ENCODE measurements around the gene CPNE7.
"Not testable (repeated sequence)": the region's sequence is repeated elsewhere in the genome, so short reads cannot be mapped to it uniquely, and the experiment has no call there.

The CPNE7 gene

GRCh38 chr16:89624777-89625761 is 49.5 kb downstream of the CPNE7 start:
- no peak for DNase-seq

GRCh38 chr16:89629827-89630610 is 54.5 kb downstream of the CPNE7 start:
- DNase-seq, result no peak

GRCh38 chr16:89633064-89633631 is 57.6 kb downstream of the CPNE7 start:
- no peak for DNase-seq

- DNase-seq, result not testable (repeated sequence)
These were observed 59.2 kb downstream of the CPNE7 start for GRCh38 chr16:89634463-89635385.

- DNase-seq, result no peak
These were observed 61.1 kb downstream of the CPNE7 start for GRCh38 chr16:89636663-89637062.

DNA sequence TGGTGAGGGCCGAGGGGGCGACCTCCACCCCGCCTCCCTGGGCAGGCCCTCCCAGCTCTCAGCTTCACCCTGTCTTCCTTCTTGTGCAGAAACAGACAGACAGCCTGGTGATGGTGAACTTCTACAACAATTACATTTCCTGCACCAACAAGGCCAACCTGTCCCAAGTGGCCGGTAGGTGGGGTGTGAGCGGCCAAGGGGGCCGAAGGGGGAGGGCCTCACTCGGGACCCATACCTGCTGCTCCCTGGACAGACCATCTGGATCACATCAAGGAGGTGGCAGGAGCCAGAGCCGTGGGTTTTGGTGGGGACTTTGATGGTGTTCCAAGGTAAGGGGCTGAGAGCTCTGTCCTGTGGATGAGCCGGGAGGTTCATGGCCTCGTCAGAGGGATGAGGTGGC is 61.8 kb downstream of the CPNE7 start:
- DNase-seq, result no peak

GRCh38 chr16:89638455-89638854 is 62.9 kb downstream of the CPNE7 start:
- DNase-seq, result no peak

- no peak for DNase-seq
These were observed 63.8 kb downstream of the CPNE7 start for GRCh38 chr16:89639385-89639784.

DNA sequence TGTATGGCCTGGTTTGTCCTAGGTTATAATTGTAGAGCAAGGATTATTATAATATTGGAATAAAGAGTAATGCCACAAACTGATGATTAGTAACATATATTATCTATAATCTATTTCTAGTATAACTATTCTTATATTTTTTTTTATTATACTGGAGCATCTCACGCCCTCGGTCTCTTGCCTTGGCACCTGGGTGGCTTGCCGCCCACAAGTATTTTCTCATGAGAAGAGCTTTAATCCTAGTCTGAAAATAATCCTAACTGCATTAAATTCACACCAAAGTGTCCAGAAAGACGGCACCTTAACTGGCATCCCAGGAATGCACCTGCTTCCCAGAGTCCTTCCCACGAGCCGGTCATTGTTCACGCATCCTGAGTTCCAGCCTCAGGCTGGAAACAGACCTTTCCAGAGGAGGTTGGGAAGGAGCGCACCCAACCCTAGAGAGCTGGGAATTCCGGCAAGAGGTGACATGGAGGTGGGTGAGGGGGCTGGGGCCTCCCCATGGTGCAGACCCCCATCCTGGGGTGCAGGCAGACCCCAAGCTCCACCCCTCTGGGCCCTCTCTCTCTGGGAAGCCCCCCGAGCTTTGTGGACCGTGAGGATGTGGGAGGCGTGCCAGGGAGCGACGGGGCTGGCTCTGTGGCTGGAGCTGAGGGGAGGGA is 66.0 kb downstream of the CPNE7 start:
- no peak for DNase-seq

DNA sequence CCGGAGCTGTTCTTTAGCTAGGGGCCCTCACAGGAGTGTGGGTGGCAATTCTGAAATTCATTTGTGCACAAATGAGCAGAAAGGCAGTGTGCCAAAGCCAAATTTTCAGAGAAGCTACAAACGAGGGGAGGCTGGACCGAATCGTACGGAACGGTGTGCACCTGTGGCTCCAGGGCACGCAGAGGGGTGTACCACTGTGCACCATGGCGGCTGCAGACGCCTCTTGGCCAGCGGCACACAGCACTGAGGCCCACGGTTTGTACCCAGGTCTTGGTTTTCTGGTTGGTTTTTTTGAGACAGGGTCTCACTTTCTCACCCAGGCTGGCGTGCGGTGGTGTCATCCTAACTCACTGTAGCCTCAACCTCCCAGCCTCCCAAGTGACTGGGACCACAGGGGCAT is 67.0 kb downstream of the CPNE7 start:
- DNase-seq, result no peak

- DNase-seq, result no peak
These were observed 68.3 kb downstream of the CPNE7 start for GRCh38 chr16:89643769-89644300.

DNA sequence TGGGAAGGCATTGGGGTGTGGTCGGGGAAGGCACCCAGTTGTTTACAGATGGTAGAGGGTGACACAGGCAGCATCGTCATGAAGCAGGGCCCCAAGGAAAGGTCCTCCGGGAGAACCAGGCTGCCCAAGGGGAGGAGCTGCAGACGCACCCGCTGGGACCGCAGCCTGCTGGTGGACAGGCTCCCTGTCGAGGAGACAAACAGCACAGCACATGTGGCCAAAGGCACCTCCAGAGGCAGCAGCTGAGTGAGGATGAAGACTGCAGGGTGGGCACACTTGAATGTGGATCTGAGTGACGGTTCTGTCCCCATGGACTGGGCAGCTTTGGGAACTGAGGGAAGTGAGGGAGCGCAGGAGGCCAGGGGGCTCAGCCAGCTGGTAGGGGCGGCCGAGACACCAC is 69.6 kb downstream of the CPNE7 start:
- no peak for DNase-seq

DNA sequence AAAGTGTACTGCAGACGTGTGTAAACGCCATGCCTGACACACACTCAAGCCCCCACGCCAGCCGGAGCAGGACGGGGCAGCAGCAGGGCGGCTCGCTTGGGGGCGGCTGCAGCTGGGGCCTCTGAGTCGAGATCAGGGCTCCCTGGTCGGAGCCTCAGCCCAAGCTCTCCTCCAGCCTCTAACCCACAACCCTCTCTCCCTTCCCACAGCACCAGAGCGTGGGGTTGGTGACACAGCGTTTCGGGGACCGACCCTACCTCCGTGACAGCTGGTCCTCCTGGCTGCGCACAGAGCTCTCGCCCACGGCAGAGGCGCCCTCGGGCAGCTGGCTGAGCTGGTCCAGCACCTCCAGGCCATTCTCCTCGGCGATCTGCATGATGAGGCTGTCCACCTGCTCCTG is 70.7 kb downstream of the CPNE7 start:
- no peak for DNase-seq

Data from activated CD4-positive, alpha-beta T cell treated with anti-CD3 and anti-CD28 coated beads, Interleukin-2, amount 50 U/mL, for 4 hours (primary cell).